Stimulated activated CD4-positive, alpha-beta T cell treated with anti-CD3 and anti-CD28 coated beads, Interleukin-2, amount 100 ng/mL, for 24 hours (primary cell): ENCODE results near the gene LTK.
"Not testable (repeated sequence)": the region's sequence is repeated elsewhere in the genome, so short reads cannot be mapped to it uniquely, and the experiment has no call there.

Experiments used
- DNase-seq, 2 donors: peaks; one replicate each; pipeline ENCODE4 v3.0.0-alpha.2; 2020

Gene LTK

GRCh38 chr15:41473418-41473817 lies 40.2 kb downstream of the LTK start:
- DNase-seq = no peak

GRCh38 chr15:41469644-41470043 lies 44.0 kb downstream of the LTK start:
- not testable (repeated sequence) for DNase-seq

- DNase-seq = no peak
Observed at GRCh38 chr15:41466711-41467110, 46.9 kb downstream of the LTK start.

- peak in 1 of 2 donors; percentile 33 for DNase-seq
Observed at GRCh38 chr15:41465822-41466421, 47.7 kb downstream of the LTK start.

GRCh38 chr15:41464889-41465580 lies 48.6 kb downstream of the LTK start:
- DNase-seq = no peak

GRCh38 chr15:41462084-41462795 lies 51.4 kb downstream of the LTK start:
- no peak for DNase-seq
